Umbilical cord (tissue), 2 donors: Measurements from ENCODE around the gene PHC2. TPM values are rescaled to one million over a fixed set of nuclear protein-coding genes. Genes with fewer than 3 reads are reported as not detected.

Experiments
- DNase-seq: peaks from one replicate; pipeline ENCODE4 v3.0.0-alpha.2; 2015; ENCODE audit warnings: low spot score
- total RNA-seq: library from RNA; depleted of rRNA; stranded (reverse); fragments of >200 nt; gene quantifications from one replicate; pipeline ENCODE4 v1.2.3, GENCODE V29; 2014; ENCODE audit warnings: low replicate concordance; ENCODE audit not compliant: insufficient read depth

Gene PHC2
- total RNA-seq, 1 donor from 2014 or later: 56.6 TPM

DNA sequence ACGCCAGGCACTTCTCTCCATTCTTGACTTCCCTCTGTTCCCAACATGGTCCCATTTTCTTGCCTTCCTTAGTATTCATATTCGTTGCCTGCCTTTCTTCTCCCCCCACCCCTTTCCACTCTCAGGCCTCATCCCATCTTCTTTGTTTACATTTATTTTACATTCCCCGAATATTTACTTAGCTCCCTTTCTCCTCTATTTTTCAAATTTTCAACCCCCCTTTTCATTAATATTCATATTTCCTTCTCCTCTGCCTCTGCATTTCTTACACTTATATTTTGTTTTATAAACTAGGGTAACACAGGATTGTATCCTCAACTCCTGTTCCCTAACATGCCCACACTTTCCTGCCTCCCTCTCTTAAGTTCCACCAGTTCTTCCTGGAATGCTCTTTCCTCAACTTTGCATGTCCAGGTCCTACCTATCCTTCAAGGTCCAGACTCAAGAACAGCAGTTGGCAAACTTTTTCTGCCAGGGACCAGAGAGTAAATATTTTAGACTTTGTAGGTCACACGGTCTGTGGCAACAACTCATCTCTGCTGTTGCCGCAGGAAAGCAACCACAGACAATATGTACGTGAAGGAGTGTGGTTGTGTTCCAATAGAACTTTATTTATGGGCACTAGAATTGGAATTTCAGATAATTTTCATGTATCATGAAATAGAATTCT is 80.1 kb downstream of the PHC2 start:
- no peak for DNase-seq

GRCh38 chr1:33349778-33350610 is 80.9 kb downstream of the PHC2 start:
- peak; percentile 86 for DNase-seq

- no peak for DNase-seq
Measured at GRCh38 chr1:33349081-33349759, 81.7 kb downstream of the PHC2 start.

DNA sequence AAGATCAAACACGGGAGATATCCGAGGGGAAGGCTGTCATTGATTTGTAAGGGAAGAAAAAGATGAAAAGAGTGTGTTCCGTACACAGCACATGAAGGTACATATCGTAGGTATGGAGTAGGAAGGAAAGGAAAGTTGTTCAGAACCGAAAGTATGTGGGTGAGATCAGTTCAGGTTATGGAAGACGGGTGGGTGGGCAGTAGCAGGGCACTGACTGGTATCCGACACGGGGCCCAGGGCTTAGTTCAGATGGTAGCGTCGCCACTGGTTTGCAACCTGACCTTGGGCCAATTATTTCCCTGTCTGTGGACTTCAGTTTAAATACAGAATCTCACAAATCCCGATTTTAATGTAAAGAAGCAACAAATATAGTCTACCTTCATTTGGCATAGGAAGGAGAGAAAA is 82.2 kb downstream of the PHC2 start:
- DNase-seq: no peak

GRCh38 chr1:33348194-33348593 is 82.7 kb downstream of the PHC2 start:
- DNase-seq: no peak

DNA sequence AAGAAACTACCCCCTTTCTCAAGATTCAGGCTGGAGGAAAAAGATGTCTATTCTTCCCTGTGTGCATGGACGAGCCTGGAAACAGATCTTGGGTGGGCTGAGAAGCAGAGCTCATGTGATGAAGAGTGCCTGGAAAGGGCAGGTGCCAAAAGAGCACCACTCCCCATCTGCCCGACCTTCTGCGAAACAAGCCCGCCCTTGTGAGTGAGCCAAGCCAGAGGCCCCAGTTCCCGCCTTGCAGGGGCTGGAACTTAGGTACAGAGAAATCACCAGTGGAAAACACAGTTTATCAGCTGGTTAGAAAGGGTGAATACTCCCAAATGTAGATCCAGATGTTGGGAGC is 83.3 kb downstream of the PHC2 start:
- DNase-seq: peak; percentile 76

GRCh38 chr1:33346927-33347649 is 83.8 kb downstream of the PHC2 start:
- no peak for DNase-seq

GRCh38 chr1:33346533-33346926 is 84.4 kb downstream of the PHC2 start:
- DNase-seq: no peak

DNA sequence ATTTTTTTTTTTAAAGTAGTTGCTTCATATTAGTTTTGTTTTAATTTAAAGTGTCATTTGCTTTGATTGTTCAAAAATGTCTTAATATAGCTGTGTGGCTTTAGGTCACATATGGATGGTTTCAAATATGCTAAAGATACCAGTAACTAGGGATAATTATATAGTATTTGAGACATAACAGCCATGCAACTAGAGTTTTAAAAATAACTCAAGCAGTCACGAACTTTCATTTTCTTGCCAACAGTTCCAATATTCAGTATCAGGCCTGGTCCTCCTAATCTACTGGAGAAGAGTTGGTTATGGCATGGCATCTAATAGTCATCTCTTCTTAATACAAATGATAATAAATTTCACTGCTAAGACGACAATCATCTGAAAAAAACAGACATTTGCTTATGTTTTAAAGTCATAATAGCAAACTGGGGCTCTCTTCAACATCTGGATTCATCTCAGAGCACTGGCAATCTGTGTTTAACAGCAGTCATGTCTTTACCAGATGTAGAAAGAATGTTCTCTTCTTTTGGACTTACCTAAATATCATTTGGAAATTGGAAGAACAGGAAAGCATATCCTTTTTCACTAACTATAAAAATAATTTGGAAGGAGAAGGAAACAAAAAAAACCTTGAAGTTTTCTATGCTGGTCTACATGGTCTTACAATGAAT is 85.9 kb downstream of the PHC2 start:
- DNase-seq: no peak

- DNase-seq: no peak
Measured at GRCh38 chr1:33343539-33343938, 87.4 kb downstream of the PHC2 start.

DNA sequence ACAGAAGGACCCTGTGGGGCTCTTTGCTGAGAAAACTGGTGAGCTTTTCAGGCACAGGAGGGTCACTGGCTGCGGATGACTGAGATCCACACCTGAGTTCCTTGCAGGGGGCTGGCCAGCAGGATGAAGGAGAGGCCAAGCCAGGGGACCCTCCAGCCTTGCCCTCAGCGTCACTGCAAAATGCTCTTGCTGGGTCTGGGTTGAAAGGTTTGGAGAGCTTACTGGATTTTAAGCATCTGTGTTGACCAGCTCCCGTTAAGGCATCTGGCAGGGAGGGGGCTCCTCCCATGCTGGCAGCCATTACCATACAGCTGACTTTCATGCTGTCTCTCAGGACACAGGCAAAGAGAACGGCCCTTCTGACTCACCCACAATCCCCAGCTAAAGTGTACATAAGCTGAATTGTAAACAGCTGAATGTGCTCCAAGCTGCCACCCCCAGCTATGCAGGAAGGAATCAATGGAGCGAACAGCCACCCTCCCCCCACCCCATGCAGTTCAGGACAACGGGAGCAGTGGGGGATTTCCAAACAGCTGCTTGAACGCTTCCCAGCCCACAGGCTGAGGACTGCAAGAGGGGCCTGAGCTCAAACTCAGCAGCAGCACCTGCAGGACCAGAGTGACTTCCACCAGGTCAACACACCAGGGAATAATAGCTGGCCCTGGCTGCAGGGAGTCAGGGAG is 88.7 kb downstream of the PHC2 start:
- peak; percentile 94 for DNase-seq

DNA sequence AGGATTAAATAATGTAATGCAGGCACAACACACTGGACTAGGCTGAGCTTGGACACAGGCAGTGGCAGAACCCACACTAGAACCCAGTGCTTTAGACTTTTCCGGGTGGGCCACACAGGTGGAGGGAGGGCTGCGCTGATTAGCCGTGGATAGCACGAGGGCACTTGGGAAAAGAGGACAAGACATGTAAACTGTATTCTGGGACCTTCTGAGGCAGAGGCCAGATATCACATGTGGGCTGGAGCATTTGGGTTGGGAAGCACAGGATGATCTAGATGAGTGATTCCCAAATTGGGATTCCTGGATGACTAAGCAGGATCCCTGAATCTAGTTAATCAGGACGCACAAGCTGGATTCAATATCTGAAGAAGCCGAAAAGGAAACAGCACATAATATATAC is 89.7 kb downstream of the PHC2 start:
- DNase-seq: no peak

DNA sequence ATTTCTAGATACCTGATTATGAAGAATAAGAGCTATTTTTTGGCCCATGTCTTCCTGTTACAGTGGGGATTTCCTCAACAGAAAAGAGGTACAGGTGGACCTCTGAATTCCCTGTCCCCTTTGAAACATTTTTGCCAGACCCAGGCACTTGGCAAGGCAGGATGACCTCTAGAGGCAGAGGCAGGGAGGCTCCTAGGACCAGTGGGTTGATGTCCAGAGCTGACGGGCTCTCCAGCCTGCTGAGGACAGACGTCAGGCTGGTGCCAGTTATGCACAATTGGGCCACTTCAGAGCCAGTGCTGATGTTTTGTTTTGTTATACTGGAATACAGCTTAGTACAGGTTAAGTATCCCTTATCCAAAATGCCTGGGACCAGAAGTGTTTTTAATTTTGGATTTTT is 91.5 kb downstream of the PHC2 start:
- no peak for DNase-seq

GRCh38 chr1:33338440-33339211 is 92.3 kb downstream of the PHC2 start:
- DNase-seq: peak; percentile 77

DNA sequence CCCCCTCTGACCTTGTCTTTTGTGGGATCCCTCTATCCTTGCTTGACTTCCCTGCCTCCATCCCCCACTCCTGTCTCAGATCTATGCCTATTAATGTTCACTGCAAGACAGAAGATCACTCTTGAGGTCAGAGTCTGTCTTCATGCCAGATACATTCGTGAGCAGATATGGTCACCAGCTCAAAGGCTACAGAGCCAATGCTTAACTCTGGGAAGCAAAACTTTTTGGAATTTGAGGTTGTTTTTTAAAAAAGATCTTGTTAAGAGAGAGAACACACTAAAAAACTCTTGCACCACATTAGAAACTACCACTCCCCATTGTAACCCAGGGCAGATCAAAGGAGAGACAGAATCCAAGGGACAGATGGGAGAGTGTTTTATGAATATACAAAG is 92.9 kb downstream of the PHC2 start:
- peak; percentile 66 for DNase-seq

- DNase-seq: no peak
Measured at GRCh38 chr1:33337441-33337840, 93.5 kb downstream of the PHC2 start.

DNA sequence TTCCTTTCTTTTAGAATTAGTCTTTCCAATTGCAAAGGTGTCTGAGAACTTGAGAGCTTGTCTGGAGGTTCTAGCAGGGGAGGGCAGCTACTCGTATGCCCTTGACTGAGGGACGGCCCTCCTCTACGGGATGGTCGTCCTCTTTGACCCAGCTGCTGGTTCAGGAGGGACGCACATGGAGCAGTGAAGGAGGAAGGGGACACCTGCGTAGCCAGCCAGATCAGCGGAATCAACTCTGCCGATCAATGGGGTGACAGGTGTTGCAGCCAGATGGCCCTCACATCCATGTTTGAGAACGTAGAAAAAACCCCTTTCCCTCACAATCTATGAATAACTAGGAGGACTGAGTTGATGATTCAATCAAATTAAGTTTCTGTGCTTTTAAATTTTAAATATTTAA is 94.3 kb downstream of the PHC2 start:
- DNase-seq: no peak

GRCh38 chr1:33335020-33335419 is 95.9 kb downstream of the PHC2 start:
- DNase-seq: peak; percentile 40

DNA sequence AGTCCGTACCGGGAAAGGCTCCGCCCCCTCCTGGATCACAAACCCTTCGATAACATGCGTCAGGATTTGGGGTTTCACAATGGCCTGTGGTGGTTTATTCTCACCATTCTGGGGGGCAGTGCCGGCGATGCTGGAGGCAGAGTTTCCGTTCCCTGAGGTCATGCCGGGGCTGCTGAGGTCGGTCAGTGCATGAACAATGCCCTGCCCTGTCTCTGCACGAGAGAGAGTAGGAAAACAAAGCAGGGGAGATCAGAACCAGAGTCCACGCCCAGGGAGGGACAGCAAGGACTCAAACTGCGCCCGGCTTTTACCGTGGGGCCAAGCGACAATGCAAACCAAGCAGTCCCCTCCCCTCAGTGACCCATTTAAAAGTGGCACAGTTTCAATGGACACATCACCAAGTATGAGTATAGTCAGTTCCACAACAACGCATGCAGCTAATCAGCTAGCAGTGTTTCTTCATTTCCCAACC is 96.8 kb downstream of the PHC2 start:
- DNase-seq: no peak

GRCh38 chr1:33332881-33333280 is 98.0 kb downstream of the PHC2 start:
- DNase-seq: no peak
